RWPE2 (cell line): ENCODE data around the gene ORC4.
"Not testable (repeated sequence)": the region's sequence is repeated elsewhere in the genome, so short reads cannot be mapped to it uniquely, and the experiment has no call there.

Experiments
- ATAC-seq: fragments of 200-7000 bp; cut with Tn5 transposase; 3 replicates; pipeline ENCODE4 v1.9.1; 2021; ENCODE audit warnings: low read depth
- DNase-seq: peaks from one replicate; pipeline ENCODE4 v3.0.0-alpha.2; 2020; ENCODE audit warnings: low spot score
- H3K27ac ChIP-seq: fragments of 450-650 bp; 2 replicates; pipeline ENCODE4 v1.5.1; 2017; ENCODE audit warnings: mild to moderate bottlenecking; ENCODE audit not compliant: poor library complexity, severe bottlenecking
- H3K27me3 ChIP-seq: fragments of 250-450 bp; sonication (Bioruptor Pico); 2 replicates; pipeline ENCODE4 v1.5.1; 2021; ENCODE audit warnings: mild to moderate bottlenecking, moderate library complexity; ENCODE audit not compliant: insufficient read depth, poor library complexity, severe bottlenecking
- H3K36me3 ChIP-seq: fragments of 250-450 bp; sonication (Bioruptor Pico); 2 replicates; pipeline ENCODE4 v1.5.1; 2020; ENCODE audit warnings: low read depth, mild to moderate bottlenecking, moderate library complexity
- H3K4me1 ChIP-seq: fragments of 250-450 bp; sonication (Bioruptor Pico); 2 replicates; pipeline ENCODE4 v1.5.1; 2021; ENCODE audit warnings: mild to moderate bottlenecking, moderate library complexity; ENCODE audit not compliant: insufficient read depth, poor library complexity, severe bottlenecking
- H3K4me3 ChIP-seq: fragments of 250-450 bp; sonication (Bioruptor Pico); 2 replicates; pipeline ENCODE4 v1.5.1; 2021; ENCODE audit warnings: mild to moderate bottlenecking, moderate library complexity; ENCODE audit not compliant: severe bottlenecking
- H3K9me3 ChIP-seq: fragments of 250-450 bp; sonication (Bioruptor Pico); 2 replicates; pipeline ENCODE4 v1.5.1; 2021; ENCODE audit warnings: mild to moderate bottlenecking, moderate library complexity; ENCODE audit not compliant: severe bottlenecking
- TF ChIP-seq, protein P1 (sequence below): fragments of 450-650 bp; IDR thresholded peaks from one replicate; pipeline ENCODE4 v1.5.1; 2017; ENCODE audit warnings: mild to moderate bottlenecking, moderate library complexity; ENCODE audit not compliant: poor library complexity, severe bottlenecking

ORC4 gene

GRCh38 chr2:147998203-147998602 is 22.3 kb downstream of the ORC4 start:
- H3K27ac ChIP-seq = no peak overlapping the region
- H3K9me3 ChIP-seq = no peaks in the 10 kb centered on the region
- ATAC-seq = no peak

GRCh38 chr2:147996828-147997227 is 23.7 kb downstream of the ORC4 start:
- Histone ChIP-seq H3K36me3 (peaks cover 4% of the 10 kb centered on the region), H3K4me1 (no peaks in the 10 kb centered on the region), H3K27me3 (no peaks in the 10 kb centered on the region), H3K9me3 (no peaks in the 10 kb centered on the region), H3K27ac (no peak overlapping the region), H3K4me3 (no peak overlapping the region)
- no peak for DNase-seq
- TF ChIP-seq, protein P1, sequence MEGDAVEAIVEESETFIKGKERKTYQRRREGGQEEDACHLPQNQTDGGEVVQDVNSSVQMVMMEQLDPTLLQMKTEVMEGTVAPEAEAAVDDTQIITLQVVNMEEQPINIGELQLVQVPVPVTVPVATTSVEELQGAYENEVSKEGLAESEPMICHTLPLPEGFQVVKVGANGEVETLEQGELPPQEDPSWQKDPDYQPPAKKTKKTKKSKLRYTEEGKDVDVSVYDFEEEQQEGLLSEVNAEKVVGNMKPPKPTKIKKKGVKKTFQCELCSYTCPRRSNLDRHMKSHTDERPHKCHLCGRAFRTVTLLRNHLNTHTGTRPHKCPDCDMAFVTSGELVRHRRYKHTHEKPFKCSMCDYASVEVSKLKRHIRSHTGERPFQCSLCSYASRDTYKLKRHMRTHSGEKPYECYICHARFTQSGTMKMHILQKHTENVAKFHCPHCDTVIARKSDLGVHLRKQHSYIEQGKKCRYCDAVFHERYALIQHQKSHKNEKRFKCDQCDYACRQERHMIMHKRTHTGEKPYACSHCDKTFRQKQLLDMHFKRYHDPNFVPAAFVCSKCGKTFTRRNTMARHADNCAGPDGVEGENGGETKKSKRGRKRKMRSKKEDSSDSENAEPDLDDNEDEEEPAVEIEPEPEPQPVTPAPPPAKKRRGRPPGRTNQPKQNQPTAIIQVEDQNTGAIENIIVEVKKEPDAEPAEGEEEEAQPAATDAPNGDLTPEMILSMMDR = no peak
- ATAC-seq = no peak

More at GRCh38 chr2:147998203-147998602, 22.3 kb downstream of the ORC4 start:
- peaks cover 4% of the 10 kb centered on the region for H3K36me3 ChIP-seq
- no peak overlapping the region for H3K4me3 ChIP-seq
- H3K4me1 ChIP-seq = no peaks in the 10 kb centered on the region
- no peak for DNase-seq
- H3K27me3 ChIP-seq = no peaks in the 10 kb centered on the region
- TF ChIP-seq, protein P1 = no peak

- not testable (repeated sequence) for ATAC-seq, H3K4me1 ChIP-seq, H3K27me3 ChIP-seq, DNase-seq, H3K36me3 ChIP-seq, H3K4me3 ChIP-seq, H3K27ac ChIP-seq, H3K9me3 ChIP-seq
Observed at GRCh38 chr2:147994965-147995364, 25.6 kb downstream of the ORC4 start.

GRCh38 chr2:147989809-147990403 is 30.6 kb downstream of the ORC4 start:
- TF ChIP-seq, protein P1 = peak; percentile 83
- no peaks in the 10 kb centered on the region for H3K4me1 ChIP-seq
- DNase-seq (no peak), ATAC-seq (0 out of 3 replicates have a peak, but pooled peaks have one; percentile 40)
- H3K9me3 ChIP-seq = no peaks in the 10 kb centered on the region
- no peaks in the 10 kb centered on the region for H3K27me3 ChIP-seq
- no peaks in the 10 kb centered on the region for H3K36me3 ChIP-seq
- no peak overlapping the region for H3K4me3 ChIP-seq
- no peak overlapping the region for H3K27ac ChIP-seq

GRCh38 chr2:147989102-147989501 is 31.4 kb downstream of the ORC4 start:
- no peaks in the 10 kb centered on the region for H3K27me3 ChIP-seq
- no peaks in the 10 kb centered on the region for H3K36me3 ChIP-seq
- no peaks in the 10 kb centered on the region for H3K4me1 ChIP-seq
- no peaks in the 10 kb centered on the region for H3K9me3 ChIP-seq
- no peak overlapping the region for H3K27ac ChIP-seq
- ATAC-seq = no peak
- no peak for DNase-seq
- H3K4me3 ChIP-seq = no peak overlapping the region
- TF ChIP-seq, protein P1 = no peak
